Neural progenitor cell (in vitro differentiated cells): ENCODE measurements around the gene CDC42SE2. TPM values are rescaled to one million over a fixed set of nuclear protein-coding genes. Genes with fewer than 3 reads are reported as not detected.

Experiments
- DNase-seq: peaks from one replicate; pipeline ENCODE4 v3.0.0-alpha.2; 2016; ENCODE audit warnings: low spot score
- H2AFZ ChIP-seq: fragments of 200-600 bp; sonication (generic); replicated peaks from 2 replicates; pipeline ENCODE4 v1.6.1; 2016; ENCODE audit warnings: antibody characterized with exemption
- H3F3A ChIP-seq: fragments of 200-600 bp; sonication (generic); 2 replicates; pipeline ENCODE4 v1.6.1; 2016; ENCODE audit warnings: antibody characterized with exemption, low read depth
- H3K27ac ChIP-seq: fragments of 200-600 bp; sonication (generic); 2 replicates; pipeline ENCODE4 v1.5.1; 2016; ENCODE audit warnings: mild to moderate bottlenecking
- H3K27me3 ChIP-seq: fragments of 200-600 bp; sonication (generic); 2 replicates; pipeline ENCODE4 v1.6.1; 2016; ENCODE audit warnings: mild to moderate bottlenecking, moderate library complexity
- H3K36me3 ChIP-seq: fragments of 200-600 bp; sonication (generic); 2 replicates; pipeline ENCODE4 v1.5.1; 2016
- H3K4me1 ChIP-seq: fragments of 200-600 bp; sonication (generic); 2 replicates; pipeline ENCODE4 v1.6.1; 2016; ENCODE audit warnings: mixed run types
- H3K4me2 ChIP-seq: fragments of 200-600 bp; sonication (generic); 2 replicates; pipeline ENCODE4 v1.6.1; 2016
- H3K4me3 ChIP-seq: fragments of 200-600 bp; sonication (generic); 2 replicates; pipeline ENCODE4 v1.5.1; 2016
- H3K79me2 ChIP-seq: fragments of 200-600 bp; sonication (generic); 2 replicates; pipeline ENCODE4 v1.6.1; 2016; ENCODE audit warnings: low read depth
- H3K9ac ChIP-seq: fragments of 200-600 bp; sonication (generic); 2 replicates; pipeline ENCODE4 v1.6.1; 2016
- H3K9me3 ChIP-seq: fragments of 200-600 bp; sonication (generic); 2 replicates; pipeline ENCODE4 v1.5.1; 2016; ENCODE audit warnings: low read depth
- H4K20me1 ChIP-seq: fragments of 200-600 bp; sonication (generic); 2 replicates; pipeline ENCODE4 v1.6.1; 2016; ENCODE audit warnings: low read depth
- H3K27ac Mint-ChIP-seq: 3 replicates; pipeline ENCODE4 v1.8.0; 2021; ENCODE audit warnings: mixed read lengths
- H3K27me3 Mint-ChIP-seq: 2 replicates; pipeline ENCODE4 v1.8.0; 2022; ENCODE audit warnings: low read depth, mild to moderate bottlenecking, inconsistent platforms, moderate library complexity, mixed read lengths; ENCODE audit not compliant: insufficient read depth
- H3K36me3 Mint-ChIP-seq: 3 replicates; pipeline ENCODE4 v1.8.0; 2021; ENCODE audit warnings: mixed read lengths
- H3K4me1 Mint-ChIP-seq: 3 replicates; pipeline ENCODE4 v1.8.0; 2021; ENCODE audit warnings: mixed read lengths
- H3K4me3 Mint-ChIP-seq: 3 replicates; pipeline ENCODE4 v1.8.0; 2021; ENCODE audit warnings: mild to moderate bottlenecking, moderate library complexity, mixed read lengths
- H3K9me3 Mint-ChIP-seq: 3 replicates; pipeline ENCODE4 v1.8.0; 2020; ENCODE audit warnings: mixed read lengths
- CTCF ChIP-seq: fragments of 200-600 bp; sonication (generic); IDR thresholded peaks from 2 replicates; pipeline ENCODE4 v1.5.1; 2017; ENCODE audit warnings: antibody characterized with exemption, mild to moderate bottlenecking
- EZH2 ChIP-seq: fragments of 200-600 bp; sonication (generic); IDR thresholded peaks from 2 replicates; pipeline ENCODE4 v1.6.1; 2017; ENCODE audit warnings: antibody characterized with exemption, mild to moderate bottlenecking, moderate library complexity
- EZH2phosphoT487 ChIP-seq: fragments of 200-600 bp; sonication (generic); IDR thresholded peaks from 2 replicates; pipeline ENCODE4 v1.6.1; 2017; ENCODE audit warnings: antibody characterized with exemption
- total RNA-seq: library from RNA; depleted of rRNA; stranded (reverse); fragments of >200 nt; gene quantifications from 2 replicates; pipeline ENCODE4 v1.2.3, GENCODE V29; 2015; ENCODE audit warnings: low replicate concordance

The CDC42SE2 gene
- total RNA-seq, 1 donor from 2014 or later: 79.9 TPM

DNA sequence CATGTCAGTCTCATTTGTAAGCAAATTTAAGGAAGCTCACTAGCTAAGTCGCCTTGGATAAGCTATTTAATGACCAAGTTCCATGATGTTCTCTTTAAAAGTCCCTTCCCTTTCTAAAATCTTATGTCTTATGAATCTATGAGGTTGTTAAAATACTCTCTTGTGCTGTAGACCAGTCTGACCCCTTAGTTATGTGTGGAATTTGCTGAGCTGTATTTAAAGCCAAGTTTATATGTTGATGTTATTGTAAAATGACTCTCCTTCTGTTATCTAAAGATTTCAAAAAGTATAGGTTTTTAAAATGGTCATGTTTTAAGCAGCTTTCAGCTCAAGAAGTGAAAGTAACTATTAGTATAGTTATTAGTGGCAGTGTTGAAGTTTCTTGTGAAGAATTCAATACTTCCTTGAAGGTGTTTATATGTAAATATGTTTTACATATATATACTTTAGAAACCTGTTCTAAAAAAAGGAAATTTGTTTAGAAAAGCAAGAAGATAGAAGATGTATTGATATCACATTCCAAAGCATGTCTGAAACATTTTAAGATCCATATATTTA, 92.2 kb downstream of the CDC42SE2 start:
- H3K27me3 ChIP-seq: no peaks in the 10 kb centered on the region
- H3K27ac Mint-ChIP-seq: no peak overlapping the region
- no peaks in the 10 kb centered on the region for H3K4me1 Mint-ChIP-seq
- H3K4me3 ChIP-seq: no peak overlapping the region
- no peaks in the 10 kb centered on the region for H3K9me3 Mint-ChIP-seq
- H3K36me3 ChIP-seq: no peaks in the 10 kb centered on the region
- no peak overlapping the region for H3K9ac ChIP-seq
- H3K79me2 ChIP-seq: peaks cover under 1% of the 10 kb centered on the region
- H3K27me3 Mint-ChIP-seq: no peaks in the 10 kb centered on the region
- H4K20me1 ChIP-seq: no peaks in the 10 kb centered on the region
- H2AFZ ChIP-seq: no peak overlapping the region
- H3K4me3 Mint-ChIP-seq: no peak overlapping the region
- no peaks in the 10 kb centered on the region for H3K4me1 ChIP-seq
- no peak for DNase-seq
- H3K36me3 Mint-ChIP-seq: peaks cover 11% of the 10 kb centered on the region
- H3F3A ChIP-seq: no peaks in the 10 kb centered on the region
- H3K9me3 ChIP-seq: no peaks in the 10 kb centered on the region
- TF ChIP-seq CTCF: no peak
- TF ChIP-seq EZH2phosphoT487: no peak
- no peak for TF ChIP-seq EZH2
- H3K27ac ChIP-seq: no peak overlapping the region
- H3K4me2 ChIP-seq: no peak overlapping the region

DNA sequence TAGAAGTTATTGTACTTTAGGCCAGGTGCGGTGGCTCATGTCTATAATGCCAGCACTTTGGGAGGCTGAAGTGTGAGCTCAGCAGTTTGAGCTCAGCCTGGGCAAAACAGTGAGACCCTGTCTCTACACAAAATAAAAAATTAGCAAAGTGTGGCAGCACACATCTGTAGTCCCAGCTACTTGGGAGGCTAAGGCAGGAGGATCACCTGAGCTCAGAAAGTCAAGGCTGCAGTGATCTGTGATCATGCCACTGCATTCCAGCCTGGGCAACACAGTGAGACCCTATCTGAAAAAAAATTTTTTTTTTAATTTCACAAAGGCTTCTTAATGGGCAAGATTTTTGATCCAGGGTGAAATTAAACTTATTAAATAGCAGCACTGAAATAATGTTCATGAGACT, 92.8 kb downstream of the CDC42SE2 start:
- DNase-seq: no peak
- H3K4me3 ChIP-seq: no peak overlapping the region
- H2AFZ ChIP-seq: no peak overlapping the region
- H3K4me1 ChIP-seq: no peaks in the 10 kb centered on the region
- no peaks in the 10 kb centered on the region for H3K36me3 ChIP-seq
- TF ChIP-seq EZH2phosphoT487 (no peak), CTCF (no peak), EZH2 (no peak)
- no peaks in the 10 kb centered on the region for H3K27me3 ChIP-seq
- H3K27ac Mint-ChIP-seq: no peak overlapping the region
- H3K9me3 Mint-ChIP-seq: no peaks in the 10 kb centered on the region
- H3K27me3 Mint-ChIP-seq: no peaks in the 10 kb centered on the region
- H3F3A ChIP-seq: no peaks in the 10 kb centered on the region
- H3K4me2 ChIP-seq: no peak overlapping the region
- peaks cover 14% of the 10 kb centered on the region for H3K36me3 Mint-ChIP-seq
- no peak overlapping the region for H3K4me3 Mint-ChIP-seq
- peaks cover 6% of the 10 kb centered on the region for H3K79me2 ChIP-seq
- H3K4me1 Mint-ChIP-seq: no peaks in the 10 kb centered on the region
- no peaks in the 10 kb centered on the region for H4K20me1 ChIP-seq
- H3K27ac ChIP-seq: no peak overlapping the region
- no peak overlapping the region for H3K9ac ChIP-seq
- no peaks in the 10 kb centered on the region for H3K9me3 ChIP-seq

DNA sequence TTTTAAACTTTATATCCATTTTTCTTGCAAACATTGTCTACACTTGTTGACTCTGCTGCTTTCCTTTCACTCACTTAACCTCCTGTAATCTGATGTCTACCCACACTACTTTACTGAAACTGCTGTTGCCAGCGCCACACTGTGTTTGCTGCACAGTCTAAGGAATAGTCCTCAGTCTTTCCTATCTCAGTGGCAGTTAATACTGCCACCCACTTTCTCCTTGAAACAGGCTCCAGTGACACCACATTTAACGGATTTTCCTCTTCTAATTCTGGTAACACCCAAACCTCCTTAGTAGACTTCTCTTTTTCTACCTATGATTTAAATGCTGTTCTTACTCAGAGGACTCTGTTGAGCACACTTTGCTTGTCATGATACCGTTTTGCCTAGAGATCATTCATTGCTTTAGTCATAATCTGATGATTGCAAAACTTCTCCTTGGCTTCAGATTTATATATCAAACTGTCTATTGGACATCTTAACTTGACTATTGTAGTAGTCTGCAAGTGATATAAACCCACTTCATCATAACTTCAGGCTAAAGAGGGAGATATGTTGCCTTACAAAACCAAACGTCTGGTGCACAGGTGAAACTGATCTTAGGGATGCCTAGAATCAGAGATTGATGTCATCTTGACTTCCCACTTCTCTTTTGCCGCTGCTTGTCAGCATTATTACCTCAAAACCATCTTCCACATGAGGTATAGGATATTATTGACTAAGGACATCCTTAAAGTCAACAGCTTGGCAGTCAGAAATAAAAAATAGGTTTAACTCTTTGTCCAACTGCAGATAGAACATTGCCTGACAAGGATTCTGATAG, 94.1 kb downstream of the CDC42SE2 start:
- H3K4me3 ChIP-seq: no peak overlapping the region
- H4K20me1 ChIP-seq: no peaks in the 10 kb centered on the region
- no peaks in the 10 kb centered on the region for H3F3A ChIP-seq
- no peaks in the 10 kb centered on the region for H3K36me3 ChIP-seq
- H3K4me3 Mint-ChIP-seq: no peak overlapping the region
- H3K4me2 ChIP-seq: no peak overlapping the region
- no peaks in the 10 kb centered on the region for H3K27me3 Mint-ChIP-seq
- H3K9me3 ChIP-seq: no peaks in the 10 kb centered on the region
- no peaks in the 10 kb centered on the region for H3K27me3 ChIP-seq
- H3K36me3 Mint-ChIP-seq: peaks cover 14% of the 10 kb centered on the region
- H3K27ac Mint-ChIP-seq: no peak overlapping the region
- peaks cover 10% of the 10 kb centered on the region for H3K79me2 ChIP-seq
- H3K4me1 ChIP-seq: no peaks in the 10 kb centered on the region
- H3K4me1 Mint-ChIP-seq: no peaks in the 10 kb centered on the region
- H3K27ac ChIP-seq: no peak overlapping the region
- H2AFZ ChIP-seq: no peak overlapping the region
- no peaks in the 10 kb centered on the region for H3K9me3 Mint-ChIP-seq
- DNase-seq: no peak
- no peak for TF ChIP-seq CTCF
- no peak for TF ChIP-seq EZH2
- TF ChIP-seq EZH2phosphoT487: no peak
- no peak overlapping the region for H3K9ac ChIP-seq
